CD14-positive monocyte (primary cell): ENCODE measurements around the gene OPALIN. TPM values are rescaled to one million over a fixed set of nuclear protein-coding genes. Genes with fewer than 3 reads are reported as not detected.

Source experiments
- DNase-seq, 3 donors: peaks; one replicate each; pipeline ENCODE4 v3.0.0-alpha.2; 2011 to 2022
- H2AFZ ChIP-seq: 2 replicates; pipeline ENCODE4 v1.6.0; 2012; ENCODE audit warnings: mild to moderate bottlenecking, low read depth, low read length, inconsistent platforms; ENCODE audit not compliant: insufficient read depth, poor library complexity, severe bottlenecking
- H3K27ac ChIP-seq, 2 donors: 1 replicate in 1 of 2; 2 replicates in 1 of 2; pipeline ENCODE4 v1.5.1; 2012 to 2013; ENCODE audit warnings: low read length in 2 of 2, control low read depth in 1 of 2, inconsistent platforms in 1 of 2, low read depth in 1 of 2, mild to moderate bottlenecking in 1 of 2
- H3K27me3 ChIP-seq, 2 donors: one replicate each; pipeline versions ENCODE4 v1.6.0 to v1.6.1; 2011 to 2013; ENCODE audit warnings: low read length in 2 of 2; ENCODE audit not compliant: control insufficient read depth in 2 of 2, insufficient read depth in 2 of 2
- H3K36me3 ChIP-seq, 2 donors: replicated peaks in 1 of 2; 1 replicate in 1 of 2; 2 replicates in 1 of 2; pipeline versions ENCODE4 v1.5.1 to v1.6.1; 2012 to 2013; ENCODE audit warnings: low read length in 2 of 2, control low read depth in 1 of 2, inconsistent platforms in 1 of 2, mild to moderate bottlenecking in 1 of 2; ENCODE audit not compliant: insufficient read depth in 2 of 2, control insufficient read depth in 1 of 2
- H3K4me1 ChIP-seq, 2 donors: 1 replicate in 1 of 2; 2 replicates in 1 of 2; pipeline versions ENCODE4 v1.5.1 to v1.6.1; 2012 to 2013; ENCODE audit warnings: low read length in 2 of 2, control low read depth in 1 of 2, inconsistent platforms in 1 of 2, mild to moderate bottlenecking in 1 of 2, moderate library complexity in 1 of 2; ENCODE audit not compliant: insufficient read depth in 2 of 2, control insufficient read depth in 1 of 2
- H3K4me2 ChIP-seq: replicated peaks from 2 replicates; pipeline ENCODE3; 2012; ENCODE audit warnings: low read length, moderate library complexity, mild to moderate bottlenecking; ENCODE audit not compliant: poor library complexity, severe bottlenecking; ENCODE audit errors: extremely low read depth
- H3K4me3 ChIP-seq, 3 experiments: fragments of 200-600 bp in 1 of 3; sonication (generic) in 1 of 3; replicated peaks in 1 of 3; 1 replicate in 2 of 3; 2 replicates in 1 of 3; pipeline ENCODE4 v1.5.1; 2011 to 2013; ENCODE audit warnings: low read length in 3 of 3, mild to moderate bottlenecking in 3 of 3, control low read depth in 2 of 3, low read depth in 2 of 3, inconsistent platforms in 1 of 3, moderate library complexity in 1 of 3
- H3K79me2 ChIP-seq: 2 replicates; pipeline ENCODE4 v1.6.0; 2012; ENCODE audit warnings: mild to moderate bottlenecking, control low read depth, inconsistent platforms, low read length, moderate library complexity; ENCODE audit not compliant: insufficient read depth
- H3K9ac ChIP-seq: 2 replicates; pipeline ENCODE4 v1.6.0; 2017; ENCODE audit warnings: low read length, mild to moderate bottlenecking; ENCODE audit not compliant: insufficient read depth, poor library complexity, severe bottlenecking
- H3K9me3 ChIP-seq, 2 donors: replicated peaks in 1 of 2; 1 replicate in 1 of 2; 2 replicates in 1 of 2; pipeline versions ENCODE4 v1.5.1 to v1.6.1; 2012 to 2013; ENCODE audit warnings: low read length in 2 of 2, control low read depth in 1 of 2; ENCODE audit not compliant: control insufficient read depth in 1 of 2, insufficient read depth in 1 of 2
- H4K20me1 ChIP-seq: 2 replicates; pipeline ENCODE4 v1.6.0; 2012; ENCODE audit warnings: mild to moderate bottlenecking, low read length, control low read depth, moderate library complexity; ENCODE audit not compliant: insufficient read depth
- H3K27ac Mint-ChIP-seq, 7 donors: one replicate each; pipeline ENCODE4 v1.8.0; 2020; ENCODE audit warnings: mild to moderate bottlenecking in 7 of 7, mixed read lengths in 7 of 7, moderate library complexity in 6 of 7, inconsistent platforms in 2 of 7
- H3K27me3 Mint-ChIP-seq, 3 donors: one replicate each; pipeline ENCODE4 v1.8.0; 2021 to 2022; ENCODE audit warnings: low read depth in 3 of 3, mild to moderate bottlenecking in 3 of 3, mixed read lengths in 3 of 3, moderate library complexity in 3 of 3, inconsistent platforms in 1 of 3
- H3K36me3 Mint-ChIP-seq, 2 donors: one replicate each; pipeline ENCODE4 v1.8.0; 2020; ENCODE audit warnings: mixed read lengths in 2 of 2, inconsistent platforms in 1 of 2, mild to moderate bottlenecking in 1 of 2
- H3K4me1 Mint-ChIP-seq: one replicate; pipeline ENCODE4 v1.8.0; 2020; ENCODE audit warnings: mild to moderate bottlenecking, mixed read lengths
- H3K4me3 Mint-ChIP-seq, 2 donors: one replicate each; pipeline ENCODE4 v1.8.0; 2020; ENCODE audit warnings: mild to moderate bottlenecking in 2 of 2, mixed read lengths in 2 of 2, moderate library complexity in 1 of 2
- H3K9me3 Mint-ChIP-seq, 7 donors: one replicate each; pipeline ENCODE4 v1.8.0; 2020 to 2022; ENCODE audit warnings: mixed read lengths in 7 of 7, mild to moderate bottlenecking in 6 of 7, moderate library complexity in 6 of 7, inconsistent platforms in 2 of 7
- WGBS: methylation state at CpG from one replicate; pipeline ENCODE4 v1.1.5; 2013; ENCODE audit warnings: missing lambda C conversion rate; ENCODE audit not compliant: insufficient coverage; 5-methylcytosine and 5-hydroxymethylcytosine counted together
- intact Hi-C, 2 donors: fragments of 100-400 bp; cut with micrococcal nuclease; formaldehyde crosslinking; loops; one replicate each; pipeline versions ENCODE4 v1.15.0 to v1.15.1; 2023
- polyA plus RNA-seq, 3 donors: library from polyadenylated mRNA; depleted of rRNA in 1 of 3; unstranded in 2 of 3; stranded (reverse) in 1 of 3; fragments of 300-500 nt in 2 of 3; fragments of >200 nt in 1 of 3; fragmentation: Illumina TruSeq in 2 of 3; gene quantifications; 1 replicate in 2 of 3; 2 replicates in 1 of 3; pipeline ENCODE4 v1.2.3, GENCODE V29; 2012 to 2021
- TF ChIP-seq, protein P1 (sequence below): fragments of 200-600 bp; IDR thresholded peaks from one replicate; pipeline ENCODE4 v1.8.0; 2022; ENCODE audit warnings: antibody characterized with exemption, mild to moderate bottlenecking

The OPALIN gene
- polyA plus RNA-seq, 3 donors, result not detected

DNA sequence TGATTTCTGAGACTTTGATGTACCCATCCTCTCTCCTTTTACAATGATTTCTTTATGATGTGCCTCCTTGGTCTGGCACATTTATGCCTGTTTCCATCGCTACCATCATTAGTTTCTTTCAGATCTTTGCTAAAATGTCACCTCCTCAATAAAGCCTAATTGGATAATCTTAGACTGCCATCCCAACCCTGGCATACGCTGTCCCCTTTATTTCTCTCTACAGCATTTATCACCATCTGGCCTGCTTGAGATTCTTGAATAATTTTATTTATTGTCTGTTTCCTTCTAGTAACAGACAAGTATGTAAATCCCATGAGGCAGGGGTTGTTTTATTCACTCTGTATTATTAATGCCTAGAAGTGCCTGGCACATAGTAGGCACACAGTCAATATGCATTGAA lies 61.3 kb downstream of the OPALIN start:
- TF ChIP-seq, protein P1, sequence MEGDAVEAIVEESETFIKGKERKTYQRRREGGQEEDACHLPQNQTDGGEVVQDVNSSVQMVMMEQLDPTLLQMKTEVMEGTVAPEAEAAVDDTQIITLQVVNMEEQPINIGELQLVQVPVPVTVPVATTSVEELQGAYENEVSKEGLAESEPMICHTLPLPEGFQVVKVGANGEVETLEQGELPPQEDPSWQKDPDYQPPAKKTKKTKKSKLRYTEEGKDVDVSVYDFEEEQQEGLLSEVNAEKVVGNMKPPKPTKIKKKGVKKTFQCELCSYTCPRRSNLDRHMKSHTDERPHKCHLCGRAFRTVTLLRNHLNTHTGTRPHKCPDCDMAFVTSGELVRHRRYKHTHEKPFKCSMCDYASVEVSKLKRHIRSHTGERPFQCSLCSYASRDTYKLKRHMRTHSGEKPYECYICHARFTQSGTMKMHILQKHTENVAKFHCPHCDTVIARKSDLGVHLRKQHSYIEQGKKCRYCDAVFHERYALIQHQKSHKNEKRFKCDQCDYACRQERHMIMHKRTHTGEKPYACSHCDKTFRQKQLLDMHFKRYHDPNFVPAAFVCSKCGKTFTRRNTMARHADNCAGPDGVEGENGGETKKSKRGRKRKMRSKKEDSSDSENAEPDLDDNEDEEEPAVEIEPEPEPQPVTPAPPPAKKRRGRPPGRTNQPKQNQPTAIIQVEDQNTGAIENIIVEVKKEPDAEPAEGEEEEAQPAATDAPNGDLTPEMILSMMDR, result no peak
- no peak overlapping the region for H3K27ac ChIP-seq
- Mint-ChIP-seq H3K27me3 (peaks cover 0 to 2% (median 0%) of the 10 kb centered on the region in 3 donors), H3K4me3 (no peak overlapping the region), H3K27ac (no peak overlapping the region), H3K9me3 (no peaks in the 10 kb centered on the region), H3K4me1 (peaks cover 31% of the 10 kb centered on the region), H3K36me3 (no peaks in the 10 kb centered on the region)
- H3K4me2 ChIP-seq, result no peak overlapping the region
- H3K4me3 ChIP-seq, result no peak overlapping the region
- H4K20me1 ChIP-seq, result no peaks in the 10 kb centered on the region
- no peaks in the 10 kb centered on the region for H3K79me2 ChIP-seq
- no peaks in the 10 kb centered on the region for H3K27me3 ChIP-seq
- H3K4me1 ChIP-seq, result peaks cover 9 to 14% of the 10 kb centered on the region in 2 donors
- no peaks in the 10 kb centered on the region for H3K36me3 ChIP-seq
- H3K9ac ChIP-seq, result no peak overlapping the region
- H2AFZ ChIP-seq, result no peak overlapping the region
- H3K9me3 ChIP-seq, result no peaks in the 10 kb centered on the region
- intact Hi-C loops, result loop anchor here in 1 of 2 donors (10.0 kb wide), 1 partner anchor 283 kb away; no protein-coding TSS in a partner anchor
- no CpG with 5 or more reads among the region's 2 CpGs for WGBS
- no peak for DNase-seq

DNA sequence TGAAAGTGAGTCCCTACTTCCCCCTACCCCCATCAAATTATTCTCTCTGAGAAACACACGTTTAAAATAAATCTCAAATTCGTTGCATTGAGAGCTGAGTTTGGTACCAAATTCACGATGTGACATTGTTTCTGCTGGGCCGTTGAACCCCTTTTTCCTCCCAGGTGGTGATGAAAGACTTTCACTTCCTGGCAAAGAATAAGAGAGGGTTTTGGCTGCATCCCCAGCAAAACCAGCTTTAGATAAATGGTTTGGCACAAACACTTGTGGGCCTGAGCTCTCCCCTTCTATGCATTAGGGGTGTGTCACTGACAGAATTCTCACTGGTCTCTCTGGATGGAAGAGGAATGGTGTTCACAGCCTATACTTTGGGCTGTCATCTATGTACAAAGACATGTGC lies 63.3 kb downstream of the OPALIN start:
- Histone ChIP-seq H3K4me3 (no peak overlapping the region), H3K4me2 (no peak overlapping the region), H3K36me3 (no peaks in the 10 kb centered on the region), H3K79me2 (no peaks in the 10 kb centered on the region), H3K4me1 (peaks cover 9 to 14% of the 10 kb centered on the region in 2 donors), H3K27me3 (no peaks in the 10 kb centered on the region), H3K27ac (no peak overlapping the region), H3K9me3 (no peaks in the 10 kb centered on the region), H4K20me1 (no peaks in the 10 kb centered on the region), H2AFZ (no peak overlapping the region), H3K9ac (no peak overlapping the region)
- intact Hi-C loops, result loop anchor here in 1 of 2 donors (10.0 kb wide), 1 partner anchor 281 kb away; no protein-coding TSS in a partner anchor
- peaks cover 29% of the 10 kb centered on the region for H3K4me1 Mint-ChIP-seq
- TF ChIP-seq, protein P1, result no peak
- no peak overlapping the region for H3K4me3 Mint-ChIP-seq
- WGBS, result 0% methylated on average over 2 of the region's 4 CpGs
- no peaks in the 10 kb centered on the region for H3K36me3 Mint-ChIP-seq
- H3K9me3 Mint-ChIP-seq, result no peaks in the 10 kb centered on the region
- no peak for DNase-seq
- H3K27ac Mint-ChIP-seq, result no peak overlapping the region
- H3K27me3 Mint-ChIP-seq, result peaks cover 0 to 2% (median 0%) of the 10 kb centered on the region in 3 donors

Other genes with a start within 250 kb of the OPALIN start
- gene ZNF518A, start 228.7 kb downstream of the OPALIN start, polyA plus RNA-seq, result 10 to 100 TPM in 2 of 3 donors, 1 to 10 TPM in 1; 9.5 to 15.8 (median 13.2) TPM
- gene BLNK, start 87.4 kb downstream of the OPALIN start, polyA plus RNA-seq, result 1 to 10 TPM; 1.4 to 1.9 (median 1.5) TPM
- gene DNTT, start 54.6 kb downstream of the OPALIN start, polyA plus RNA-seq, result not detected
- not detected for gene TLL2, start 154.9 kb upstream of the OPALIN start, polyA plus RNA-seq
- 10 to 100 TPM; 23.9 to 67.1 (median 59.9) TPM for gene TM9SF3, start 228.0 kb upstream of the OPALIN start, polyA plus RNA-seq